AG04450 (cell line): ENCODE results near the gene IL1RAPL2. TPM values are rescaled to one million over a fixed set of nuclear protein-coding genes. Genes with fewer than 3 reads are reported as not detected.
A peak's percentile ranks its signal among the peaks of the same experiment; 100 is the strongest.

Source experiments
- CTCF ChIA-PET: fragments of 300-600, 350-600 bp; formaldehyde crosslinking; extraction: SDS; loops from one replicate; lab custom pipeline; 2022; ENCODE audit warnings: antibody characterized with exemption, inconsistent platforms; lab: Charles Lee
- POLR2A ChIA-PET: fragments of 350-600 bp; formaldehyde crosslinking; extraction: SDS; loops from one replicate; lab custom pipeline; 2021; ENCODE audit warnings: antibody characterized with exemption, inconsistent platforms; lab: Yijun Ruan, JAX
- DNase-seq: peaks from one replicate; pipeline ENCODE4 v3.0.0-alpha.2; 2011; ENCODE audit warnings: low read depth, low spot score
- H3K27ac ChIP-seq: one replicate; pipeline ENCODE4 v1.5.1; 2012; ENCODE audit warnings: low read depth, low read length, control low read depth
- H3K27me3 ChIP-seq: one replicate; pipeline ENCODE4 v1.6.0; 2012; ENCODE audit warnings: low read length; ENCODE audit not compliant: control insufficient read depth, insufficient read depth
- H3K4me3 ChIP-seq: 2 replicates; pipeline ENCODE4 v1.5.1; 2011; ENCODE audit warnings: mild to moderate bottlenecking, low read depth, low read length, control low read depth
- H3K9me3 ChIP-seq: 2 replicates; pipeline ENCODE4 v1.5.1; 2012; ENCODE audit warnings: low read length; ENCODE audit not compliant: control insufficient read depth, insufficient read depth
- polyA plus RNA-seq: library from polyadenylated mRNA; depleted of rRNA; stranded (reverse); fragments of >200 nt; gene quantifications from 2 replicates; pipeline ENCODE4 v1.2.3, GENCODE V29; 2011
- TF ChIP-seq, protein P1 (sequence below): IDR thresholded peaks from 2 replicates; pipeline ENCODE4 v1.5.1; 2011; ENCODE audit warnings: low read depth, low read length, control low read depth, inconsistent platforms

IL1RAPL2 gene
- polyA plus RNA-seq, 1 experiment = 0.71 TPM

DNA sequence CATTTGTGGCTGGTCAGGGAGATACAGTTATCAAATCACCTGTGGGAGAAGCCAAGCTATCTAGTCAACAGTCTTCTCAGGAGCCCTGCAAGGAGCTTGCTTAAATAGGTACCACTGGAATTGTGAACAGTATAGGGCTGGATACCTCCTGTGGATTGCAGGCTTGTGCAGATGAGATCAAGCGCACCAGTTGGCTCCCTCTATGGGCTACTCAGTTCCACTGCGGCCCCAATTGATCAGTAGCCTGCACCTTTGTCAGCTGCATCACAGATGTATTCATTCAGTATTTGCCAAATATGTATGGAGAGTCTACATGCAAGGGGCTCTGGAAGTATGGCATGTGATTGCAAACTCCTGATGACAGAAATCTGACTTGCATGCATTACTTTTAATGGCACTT is 625.9 kb downstream of the IL1RAPL2 start:
- Histone ChIP-seq H3K27ac (no peak overlapping the region), H3K27me3 (no peaks in the 10 kb centered on the region), H3K4me3 (no peak overlapping the region), H3K9me3 (no peaks in the 10 kb centered on the region)
- DNase-seq = no peak
- ChIA-PET POLR2A (no interaction called here), CTCF (no interaction called here)
- TF ChIP-seq, protein P1, sequence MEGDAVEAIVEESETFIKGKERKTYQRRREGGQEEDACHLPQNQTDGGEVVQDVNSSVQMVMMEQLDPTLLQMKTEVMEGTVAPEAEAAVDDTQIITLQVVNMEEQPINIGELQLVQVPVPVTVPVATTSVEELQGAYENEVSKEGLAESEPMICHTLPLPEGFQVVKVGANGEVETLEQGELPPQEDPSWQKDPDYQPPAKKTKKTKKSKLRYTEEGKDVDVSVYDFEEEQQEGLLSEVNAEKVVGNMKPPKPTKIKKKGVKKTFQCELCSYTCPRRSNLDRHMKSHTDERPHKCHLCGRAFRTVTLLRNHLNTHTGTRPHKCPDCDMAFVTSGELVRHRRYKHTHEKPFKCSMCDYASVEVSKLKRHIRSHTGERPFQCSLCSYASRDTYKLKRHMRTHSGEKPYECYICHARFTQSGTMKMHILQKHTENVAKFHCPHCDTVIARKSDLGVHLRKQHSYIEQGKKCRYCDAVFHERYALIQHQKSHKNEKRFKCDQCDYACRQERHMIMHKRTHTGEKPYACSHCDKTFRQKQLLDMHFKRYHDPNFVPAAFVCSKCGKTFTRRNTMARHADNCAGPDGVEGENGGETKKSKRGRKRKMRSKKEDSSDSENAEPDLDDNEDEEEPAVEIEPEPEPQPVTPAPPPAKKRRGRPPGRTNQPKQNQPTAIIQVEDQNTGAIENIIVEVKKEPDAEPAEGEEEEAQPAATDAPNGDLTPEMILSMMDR = peak; percentile 47

- no peaks in the 10 kb centered on the region for H3K9me3 ChIP-seq
- H3K27me3 ChIP-seq = no peaks in the 10 kb centered on the region
- no peak overlapping the region for H3K4me3 ChIP-seq
- H3K27ac ChIP-seq = no peak overlapping the region
- ChIA-PET CTCF (interaction anchor here (1.1 kb wide), 1 partner anchor 19 kb away, joined by 3 read pairs; no protein-coding TSS in a partner anchor), POLR2A (no interaction called here)
- no peak for DNase-seq
- TF ChIP-seq, protein P1 = no peak
Measured at GRCh38 chrX:105209406-105209805, 643.4 kb downstream of the IL1RAPL2 start.

GRCh38 chrX:105210258-105210657 is 644.3 kb downstream of the IL1RAPL2 start:
- TF ChIP-seq, protein P1 = no peak; the same call in 1 of the 2 replicates
- no peak for DNase-seq
- CTCF ChIA-PET = no interaction called here
- no peak overlapping the region for H3K27ac ChIP-seq
- POLR2A ChIA-PET = no interaction called here
- H3K4me3 ChIP-seq = no peak overlapping the region
- no peaks in the 10 kb centered on the region for H3K27me3 ChIP-seq
- H3K9me3 ChIP-seq = no peaks in the 10 kb centered on the region

DNA sequence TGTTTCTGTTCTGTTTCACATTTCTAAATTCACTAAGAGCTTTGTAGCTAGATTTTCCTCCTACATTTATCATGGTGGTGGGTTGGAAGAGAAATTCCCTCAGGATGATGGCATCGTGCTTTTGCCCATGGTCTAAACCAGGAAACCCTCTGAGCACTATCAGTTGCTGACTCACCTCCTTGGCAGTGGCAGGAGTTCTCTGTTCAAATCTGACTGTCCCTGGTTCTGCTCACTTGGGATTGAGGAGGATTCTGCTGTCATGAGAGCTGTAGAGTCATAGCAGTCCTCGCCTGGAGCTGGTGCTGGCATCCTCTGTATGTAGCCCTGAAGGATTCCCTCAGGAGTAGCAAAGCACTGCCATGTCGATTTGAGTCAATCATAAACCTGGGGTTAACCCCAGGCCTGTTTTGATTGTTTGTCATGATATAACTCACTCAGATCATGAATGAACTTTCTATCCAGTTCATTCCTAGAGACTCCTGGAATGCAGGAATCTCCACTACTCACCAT is 645.1 kb downstream of the IL1RAPL2 start:
- Histone ChIP-seq H3K4me3 (no peak overlapping the region), H3K9me3 (no peaks in the 10 kb centered on the region), H3K27me3 (no peaks in the 10 kb centered on the region), H3K27ac (no peak overlapping the region)
- ChIA-PET POLR2A (no interaction called here), CTCF (no interaction called here)
- TF ChIP-seq, protein P1 = no peak
- no peak for DNase-seq

DNA sequence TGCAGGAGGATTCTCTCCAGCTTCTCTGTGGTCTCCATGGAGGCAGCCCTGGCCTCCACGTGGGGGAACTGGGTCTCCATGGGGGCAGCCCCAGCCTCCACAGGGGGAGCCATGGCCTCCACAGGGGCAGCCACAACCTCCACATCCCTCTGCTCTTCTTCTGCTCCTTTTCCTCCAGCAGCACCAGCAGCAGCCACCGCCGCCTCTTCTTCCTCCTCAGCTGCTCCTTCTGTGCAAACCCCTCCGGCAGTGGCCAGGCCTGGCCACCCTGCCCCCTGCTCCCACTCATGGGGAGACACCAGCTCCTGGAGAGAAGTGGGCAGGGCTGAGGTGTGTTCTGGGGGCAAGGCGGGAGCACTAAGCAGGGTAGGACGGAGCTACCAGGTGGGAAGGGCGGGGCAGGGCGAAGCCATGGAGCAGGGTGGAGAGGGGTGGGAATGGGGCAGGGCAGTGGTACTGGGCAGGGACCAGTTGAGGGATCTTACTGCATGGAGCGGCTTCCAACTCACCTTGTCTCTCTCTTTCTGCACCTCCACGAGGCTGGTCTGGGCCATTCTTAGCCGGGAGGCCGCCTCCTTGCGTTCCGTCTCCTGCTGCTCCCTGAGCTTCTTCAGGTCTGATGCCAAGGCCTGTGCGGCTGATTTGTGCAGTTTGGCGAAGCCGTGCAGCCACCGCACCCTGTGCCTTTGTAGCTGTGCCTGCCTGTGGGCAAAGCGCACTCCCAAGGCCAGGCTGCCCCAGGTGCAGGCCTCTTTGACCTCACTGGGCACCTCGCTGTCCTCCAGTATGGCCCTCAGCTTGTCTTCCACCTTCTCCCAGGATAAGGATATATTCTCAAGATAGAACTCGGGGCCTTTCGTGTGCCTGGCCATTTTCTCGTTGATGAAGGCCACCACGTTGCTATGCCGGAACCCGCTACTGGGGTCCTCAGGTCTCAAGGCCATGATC is 653.7 kb downstream of the IL1RAPL2 start:
- ChIA-PET CTCF (no interaction called here), POLR2A (no interaction called here)
- no peaks in the 10 kb centered on the region for H3K27me3 ChIP-seq
- H3K27ac ChIP-seq = no peak overlapping the region
- H3K4me3 ChIP-seq = no peak overlapping the region
- peaks cover 5% of the 10 kb centered on the region; the same call in 1 of the 2 replicates for H3K9me3 ChIP-seq
- DNase-seq = no peak
- TF ChIP-seq, protein P1 = no peak
